Sigmoid colon (tissue), 4 donors: ENCODE data around the gene CCDC102B.

Source experiments
- EP300 ChIP-seq, 4 donors: sonication (generic); formaldehyde crosslinking; IDR thresholded peaks; one replicate each; pipeline ENCODE4 v1.6.1; 2017; ENCODE audit warnings: antibody characterized with exemption in 4 of 4
- POLR2A ChIP-seq, 2 donors: fragments of 450-650 bp; IDR thresholded peaks; one replicate each; pipeline ENCODE4 v1.6.1; 2016; ENCODE audit warnings: antibody characterized with exemption in 2 of 2, mild to moderate bottlenecking in 2 of 2, moderate library complexity in 2 of 2
- TF ChIP-seq, protein P1 (sequence below), 4 experiments: fragments of 450-650 bp in 3 of 4; fragments of 200-600 bp in 1 of 4; IDR thresholded peaks; one replicate each; pipeline ENCODE4 v1.5.1; 2016 to 2019; ENCODE audit warnings: antibody characterized with exemption in 4 of 4, mild to moderate bottlenecking in 3 of 4, moderate library complexity in 2 of 4

DNA sequence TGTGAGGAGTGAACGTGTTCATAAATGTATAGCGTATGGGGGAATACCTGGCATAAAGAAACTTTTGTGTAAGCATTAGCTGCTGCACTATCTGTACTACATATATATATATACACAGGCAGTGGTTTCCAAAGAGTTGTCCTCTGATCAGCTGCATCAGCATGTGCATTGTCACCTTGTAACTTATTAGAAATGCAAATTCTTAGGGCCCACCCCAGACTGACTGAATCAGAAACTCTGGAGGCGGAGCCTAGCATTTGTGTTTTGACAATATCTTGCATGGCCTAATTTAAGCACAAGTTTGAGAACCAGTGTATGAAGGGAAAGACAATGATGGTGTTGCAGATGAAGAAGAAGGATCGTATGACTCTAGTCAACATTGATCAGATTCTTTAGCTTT is 299.5 kb downstream of the CCDC102B start:
- TF ChIP-seq, protein P1, sequence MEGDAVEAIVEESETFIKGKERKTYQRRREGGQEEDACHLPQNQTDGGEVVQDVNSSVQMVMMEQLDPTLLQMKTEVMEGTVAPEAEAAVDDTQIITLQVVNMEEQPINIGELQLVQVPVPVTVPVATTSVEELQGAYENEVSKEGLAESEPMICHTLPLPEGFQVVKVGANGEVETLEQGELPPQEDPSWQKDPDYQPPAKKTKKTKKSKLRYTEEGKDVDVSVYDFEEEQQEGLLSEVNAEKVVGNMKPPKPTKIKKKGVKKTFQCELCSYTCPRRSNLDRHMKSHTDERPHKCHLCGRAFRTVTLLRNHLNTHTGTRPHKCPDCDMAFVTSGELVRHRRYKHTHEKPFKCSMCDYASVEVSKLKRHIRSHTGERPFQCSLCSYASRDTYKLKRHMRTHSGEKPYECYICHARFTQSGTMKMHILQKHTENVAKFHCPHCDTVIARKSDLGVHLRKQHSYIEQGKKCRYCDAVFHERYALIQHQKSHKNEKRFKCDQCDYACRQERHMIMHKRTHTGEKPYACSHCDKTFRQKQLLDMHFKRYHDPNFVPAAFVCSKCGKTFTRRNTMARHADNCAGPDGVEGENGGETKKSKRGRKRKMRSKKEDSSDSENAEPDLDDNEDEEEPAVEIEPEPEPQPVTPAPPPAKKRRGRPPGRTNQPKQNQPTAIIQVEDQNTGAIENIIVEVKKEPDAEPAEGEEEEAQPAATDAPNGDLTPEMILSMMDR (IDR thresholded peaks at IDR 0.05) = no peak
- no peak for TF ChIP-seq EP300 (IDR thresholded peaks at IDR 0.05)
- TF ChIP-seq POLR2A (IDR thresholded peaks at IDR 0.05) = no peak
